ENCODE data around the gene OPN4.

Gene OPN4

GRCh38 chr10:86647773-86648703, 6.3 kb upstream of the OPN4 start:
- no peak for DNase-seq

GRCh38 chr10:86648704-86649427, 5.5 kb upstream of the OPN4 start:
- DNase-seq: no peak

DNA sequence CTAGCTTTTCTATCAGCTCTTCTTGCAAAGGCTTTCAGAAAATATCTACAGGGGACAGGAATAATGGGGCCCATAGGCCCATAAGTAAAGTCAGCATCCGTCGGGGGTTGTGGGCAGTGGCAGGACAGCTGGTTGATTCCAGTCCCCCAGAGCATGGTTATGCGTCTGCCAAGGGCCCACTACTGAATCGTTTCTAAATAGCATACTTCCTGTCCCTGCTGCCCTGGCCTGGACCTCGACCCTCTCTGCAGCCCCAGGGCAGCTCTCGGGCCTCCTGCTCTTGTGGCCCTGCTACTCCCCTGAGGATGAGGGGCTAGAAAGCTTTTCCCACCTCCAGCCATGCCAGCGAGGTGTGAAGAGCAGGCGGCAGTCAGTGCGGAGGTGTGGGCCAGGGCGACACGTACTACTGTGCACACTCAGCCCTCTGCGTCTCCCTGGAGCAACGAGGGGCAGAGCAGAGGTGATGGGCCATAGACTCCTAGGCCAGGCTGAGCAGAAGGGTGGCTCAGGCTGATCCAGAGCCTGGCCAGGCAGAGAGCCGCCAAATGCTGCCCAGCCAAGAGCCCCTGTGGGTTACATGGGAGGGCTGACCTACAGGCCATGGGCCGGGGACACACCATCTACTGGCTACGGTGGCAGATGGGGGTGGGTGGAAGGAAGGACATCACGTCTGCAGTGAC, 4.7 kb upstream of the OPN4 start:
- no peak for DNase-seq

DNA sequence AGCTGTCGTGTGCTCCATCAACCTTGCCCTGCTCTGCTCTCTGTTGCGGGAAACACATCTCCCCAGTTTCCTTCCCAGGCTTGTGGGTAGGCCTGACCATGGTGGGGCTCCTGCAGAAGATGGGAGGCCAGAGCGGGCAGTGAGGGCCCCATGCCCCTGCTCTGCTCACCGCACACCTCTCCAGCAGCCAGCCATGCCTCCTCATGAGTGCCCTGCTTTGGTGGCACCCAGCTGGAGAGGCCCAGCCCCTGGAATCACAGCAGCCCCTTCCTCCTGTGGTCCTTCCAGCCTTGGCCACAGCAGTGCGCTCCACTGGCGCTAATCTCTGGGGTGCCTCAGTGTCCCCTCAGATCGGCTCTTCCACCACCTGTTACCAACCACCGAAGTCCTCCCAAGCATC, 4.2 kb upstream of the OPN4 start:
- DNase-seq: no peak

DNA sequence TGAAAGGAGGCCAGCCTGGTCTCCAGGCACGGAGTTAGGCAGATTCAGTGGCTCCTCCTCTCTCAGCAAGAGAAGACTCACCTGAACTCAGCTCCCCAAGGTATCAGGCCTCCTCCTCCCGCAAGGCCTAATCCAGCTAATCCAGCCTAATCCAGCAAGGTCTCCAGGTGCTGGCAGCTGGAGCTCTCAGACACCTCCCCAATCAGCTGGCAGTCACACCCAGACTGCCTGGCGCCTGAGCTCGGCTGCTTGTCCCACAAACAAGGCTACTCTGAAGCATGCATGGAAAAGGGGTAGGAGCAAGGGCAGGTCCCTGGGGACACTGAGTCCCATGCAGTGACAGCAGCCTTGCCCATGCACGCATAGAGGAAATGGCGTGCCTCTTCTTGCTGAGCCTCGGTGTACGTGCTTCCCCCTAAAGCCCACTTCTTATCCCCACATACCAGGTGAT, 3.3 kb upstream of the OPN4 start:
- no peak for DNase-seq

- no peak for DNase-seq
These were observed 2.6 kb upstream of the OPN4 start for GRCh38 chr10:86651631-86652331.

DNA sequence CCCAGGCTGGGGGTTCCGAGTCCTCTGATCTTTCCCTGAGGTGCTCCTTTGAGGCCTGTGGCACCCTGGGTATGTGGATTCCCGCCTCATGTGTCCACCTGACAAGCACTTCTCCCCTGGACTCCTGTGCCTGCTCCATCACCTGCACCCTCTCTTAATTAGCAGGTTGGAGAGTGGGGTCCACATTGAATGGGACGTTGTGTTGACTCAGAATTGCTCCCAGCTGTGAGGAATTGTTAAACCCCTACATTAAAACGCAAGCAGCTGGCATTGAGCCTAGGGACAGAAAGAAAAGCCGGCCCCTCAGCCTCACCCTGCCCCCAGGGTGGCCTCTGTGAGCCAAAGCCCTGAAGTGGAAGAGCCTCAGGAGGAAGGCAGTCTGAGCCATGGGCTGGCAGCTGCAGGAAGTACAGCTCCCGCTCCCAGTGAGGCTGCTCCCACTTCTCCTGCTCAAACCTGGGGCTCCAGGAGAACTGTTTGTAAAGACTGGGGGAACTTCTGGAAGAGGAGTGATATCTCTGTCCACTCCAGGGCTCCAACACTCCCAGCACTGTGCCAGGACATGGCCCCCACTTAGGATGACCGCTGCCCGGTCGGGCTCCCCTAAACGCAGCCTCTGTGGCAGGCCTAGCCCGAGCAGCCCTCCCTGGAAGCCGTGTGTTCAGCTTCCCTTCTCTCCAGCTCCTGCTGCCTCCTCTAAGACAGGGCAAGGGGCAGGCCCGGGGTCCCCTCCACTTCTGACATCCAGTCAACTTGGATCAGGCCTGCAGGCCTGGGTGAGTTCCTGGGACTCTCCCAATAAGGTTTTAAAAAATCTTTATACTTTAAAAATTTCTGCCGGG, 1.8 kb upstream of the OPN4 start:
- no peak for DNase-seq

DNA sequence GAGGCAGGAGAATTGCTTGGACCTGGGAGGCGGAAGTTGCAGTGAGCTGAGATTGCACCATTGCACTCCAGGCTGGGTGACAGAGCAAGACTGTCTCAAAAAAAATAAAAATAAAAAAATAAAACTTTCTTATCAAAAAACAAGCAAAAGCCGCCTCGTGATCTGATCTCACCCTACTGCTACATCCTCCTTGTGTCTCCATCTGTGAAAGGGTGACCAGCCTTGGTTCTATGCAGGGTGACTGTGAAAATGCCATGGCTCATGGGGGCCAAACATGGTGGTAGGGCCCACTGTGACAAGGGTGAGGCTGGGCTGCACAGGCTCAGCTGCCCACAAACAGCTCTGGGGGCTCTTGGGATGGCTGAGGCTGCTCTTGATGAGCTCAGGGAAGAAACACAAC, 968 bp upstream of the OPN4 start:
- no peak for DNase-seq

- DNase-seq: no peak
These were observed 360 bp upstream of the OPN4 start for GRCh38 chr10:86653987-86654386.

GRCh38 chr10:86655173-86655540, 810 bp downstream of the OPN4 start:
- DNase-seq: no peak

DNA sequence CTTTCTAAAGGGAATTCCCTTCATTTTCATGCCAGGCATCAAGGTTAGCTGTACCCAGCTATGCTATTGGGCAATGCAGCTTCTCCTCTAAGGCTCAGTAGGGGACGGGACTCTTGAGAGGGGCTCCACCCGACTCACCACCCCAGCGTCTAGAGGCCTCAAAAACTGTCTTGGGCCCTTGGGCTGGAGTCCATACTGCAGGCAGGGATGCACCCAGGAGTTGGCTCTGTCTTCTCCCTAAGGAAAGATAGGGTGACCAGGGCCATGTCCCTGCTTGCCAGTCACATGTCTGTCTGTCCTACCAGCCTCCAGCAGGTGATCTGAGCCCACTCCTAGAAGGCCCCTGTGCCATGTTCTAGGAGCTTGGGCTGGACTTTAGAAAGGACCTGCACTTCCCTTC, 1.2 kb downstream of the OPN4 start:
- no peak for DNase-seq

DNA sequence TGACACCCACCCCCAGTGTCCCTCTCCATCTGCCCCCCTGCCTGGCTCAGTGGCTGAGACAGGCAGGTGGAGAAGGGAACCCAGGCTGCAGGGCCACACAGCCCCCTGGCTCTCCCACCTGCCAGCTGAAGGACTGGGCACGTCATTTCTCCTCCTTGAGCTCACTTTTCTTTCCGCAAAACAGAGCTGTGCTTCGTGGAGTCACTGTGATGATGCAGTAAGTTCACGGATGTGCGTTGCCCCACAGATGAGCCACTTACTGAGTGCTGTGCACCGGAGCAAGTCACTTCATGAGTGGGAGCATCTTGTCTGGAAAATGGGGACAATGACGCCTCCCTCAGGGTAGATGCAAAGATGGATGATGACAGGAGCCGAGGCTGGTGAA, 2.7 kb downstream of the OPN4 start:
- DNase-seq: no peak

- no peak for DNase-seq
These were observed 3.2 kb downstream of the OPN4 start for GRCh38 chr10:86657396-86658011.

- DNase-seq: no peak
These were observed 4.0 kb downstream of the OPN4 start for GRCh38 chr10:86658261-86658741.

GRCh38 chr10:86658751-86659150, 4.4 kb downstream of the OPN4 start:
- DNase-seq: no peak

GRCh38 chr10:86659161-86659691, 4.9 kb downstream of the OPN4 start:
- DNase-seq: no peak

GRCh38 chr10:86659721-86660453, 5.5 kb downstream of the OPN4 start:
- DNase-seq: no peak

GRCh38 chr10:86661161-86662025, 7.0 kb downstream of the OPN4 start:
- no peak for DNase-seq
